GM18505 (cell line): ENCODE results near the gene DNAJA3.

Experiments
- ATAC-seq: cut with Tn5 transposase; IDR thresholded peaks from one replicate; pipeline ENCODE4 v1.9.1; 2021; ENCODE audit not compliant: unreplicated experiment
- POLR2A ChIP-seq: IDR thresholded peaks from 4 replicates; pipeline ENCODE4 v1.6.1; 2011; ENCODE audit warnings: borderline replicate concordance; ENCODE audit not compliant: insufficient read depth, insufficient read length; ENCODE audit errors: extremely low read depth

Gene DNAJA3

GRCh38 chr16:4500272-4500671 is 74.6 kb downstream of the DNAJA3 start:
- ATAC-seq = no peak
- no peak for TF ChIP-seq POLR2A

- ATAC-seq = no peak
- no peak for TF ChIP-seq POLR2A
Measured at GRCh38 chr16:4501071-4501478, 75.4 kb downstream of the DNAJA3 start.

DNA sequence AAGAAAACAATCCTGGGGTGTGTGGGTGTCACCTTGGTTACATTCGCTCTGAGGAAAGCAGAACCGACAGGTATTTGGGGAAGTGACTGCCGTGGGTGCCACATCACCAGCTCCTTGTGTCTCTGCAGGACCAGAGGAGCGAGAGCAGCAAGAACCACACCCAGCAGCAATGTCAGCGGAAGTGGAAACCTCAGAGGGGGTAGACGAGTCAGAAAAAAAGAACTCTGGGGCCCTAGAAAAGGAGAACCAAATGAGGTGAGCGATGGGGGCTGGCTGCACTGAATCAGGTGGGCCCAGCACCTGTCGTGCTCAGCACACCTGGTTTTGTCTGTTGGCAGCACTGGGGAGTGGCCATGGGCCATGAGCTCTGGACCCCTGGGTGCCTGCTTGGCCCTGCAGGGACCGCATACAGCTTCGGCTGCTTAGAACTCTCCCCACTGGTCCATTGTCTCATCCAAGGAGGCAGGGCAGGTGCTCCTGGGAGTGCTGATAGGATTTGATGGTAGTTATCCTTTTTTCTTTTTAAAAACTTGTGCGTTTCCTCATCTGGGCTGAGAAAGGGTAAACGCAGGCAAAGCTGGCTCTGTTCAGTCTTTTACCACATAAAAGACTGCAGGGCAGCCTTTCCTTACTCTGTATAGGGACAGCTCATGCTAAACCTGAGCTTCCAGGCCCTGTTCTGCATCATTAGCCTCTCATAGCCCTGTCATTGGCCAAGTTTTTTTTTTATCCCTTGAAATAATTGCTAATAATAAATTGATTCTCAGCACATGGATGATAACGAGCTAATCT is 79.9 kb downstream of the DNAJA3 start:
- peak; percentile 89 for ATAC-seq
- no peak for TF ChIP-seq POLR2A
